Measurements from ENCODE around the gene XXYLT1. TPM values are rescaled to one million over a fixed set of nuclear protein-coding genes. Genes with fewer than 3 reads are reported as not detected.

XXYLT1 gene
- total and polyA plus RNA-seq, 9 of the 15 experiments (the other 6 are each of a cell fraction or from before 2014, with no cell fraction given), result 1.9 to 18.9 (median 15.0) TPM

- H2AFZ ChIP-seq (ENCODE audit: low read depth, low read length), result no peak overlapping the region
- FAIRE-seq (no peak), ATAC-seq (no peak), DNase-seq (ENCODE audit: extremely low read depth in 1 of 4, low spot score in 3 of 4) (no peak)
- H3K9me3 ChIP-seq (replicated peaks; ENCODE audit: control insufficient read depth, insufficient read depth, low read depth, low read length), result no peaks in the 10 kb centered on the region
- CTCF ChIA-PET (ENCODE audit: low intra/inter-chr PET ratio), result no interaction called here
- WGBS (ENCODE audit: insufficient coverage, low coverage, missing lambda C conversion rate), result 59% methylated on average over 8 of the region's 11 CpGs
- H3K4me3 ChIP-seq, result no peak overlapping the region
- POLR2A ChIA-PET, result interaction anchor here (0.7 kb wide), 3 partner anchors 619 to 924 kb away, joined by 3 read pairs; no protein-coding TSS in a partner anchor
- TF ChIP-seq, protein P1, sequence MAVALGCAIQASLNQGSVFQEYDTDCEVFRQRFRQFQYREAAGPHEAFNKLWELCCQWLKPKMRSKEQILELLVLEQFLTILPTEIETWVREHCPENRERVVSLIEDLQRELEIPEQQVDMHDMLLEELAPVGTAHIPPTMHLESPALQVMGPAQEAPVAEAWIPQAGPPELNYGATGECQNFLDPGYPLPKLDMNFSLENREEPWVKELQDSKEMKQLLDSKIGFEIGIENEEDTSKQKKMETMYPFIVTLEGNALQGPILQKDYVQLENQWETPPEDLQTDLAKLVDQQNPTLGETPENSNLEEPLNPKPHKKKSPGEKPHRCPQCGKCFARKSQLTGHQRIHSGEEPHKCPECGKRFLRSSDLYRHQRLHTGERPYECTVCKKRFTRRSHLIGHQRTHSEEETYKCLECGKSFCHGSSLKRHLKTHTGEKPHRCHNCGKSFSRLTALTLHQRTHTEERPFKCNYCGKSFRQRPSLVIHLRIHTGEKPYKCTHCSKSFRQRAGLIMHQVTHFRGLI (CRISPR knock-in tag; IDR thresholded peaks at IDR 0.05), result no peak
- TF ChIP-seq MEF2D (tag; conservative IDR thresholded peaks at IDR 0.05; ENCODE audit: low read depth) (no peak), ELF1 (tag; IDR thresholded peaks at IDR 0.05) (no peak), BRD9 (IDR thresholded peaks at IDR 0.05; ENCODE audit: low read depth, partially characterized antibody) (no peak), ZNF780A (CRISPR knock-in tag; IDR thresholded peaks at IDR 0.05) (no peak), BRD4 (IDR thresholded peaks at IDR 0.05) (no peak), ZBTB43 (CRISPR knock-in tag; IDR thresholded peaks at IDR 0.05) (no peak), FIP1L1 (IDR thresholded peaks at IDR 0.05; ENCODE audit: low read depth, low read length, poor library complexity, severe bottlenecking) (no peak), E2F8 (IDR thresholded peaks at IDR 0.05; ENCODE audit: low read depth, partially characterized antibody) (no peak)
- H3K27ac ChIP-seq (ENCODE audit: extremely low read depth, low read depth, low read length), result no peak overlapping the region
- no peaks in the 10 kb centered on the region for H3K27me3 ChIP-seq (ENCODE audit: control insufficient read depth in 2 of 2, insufficient read depth in 2 of 2, low read length in 2 of 2)
- no peak overlapping the region for H3K9ac ChIP-seq (ENCODE audit: insufficient read depth in 1 of 2, low read depth in 2 of 2, low read length in 2 of 2)
- peaks cover 41% of the 10 kb centered on the region for H3K79me2 ChIP-seq (ENCODE audit: control insufficient read depth, insufficient read depth, low read length)
- BruUV-seq (replicated peaks), result no TSS peak
- no peak overlapping the region for H3K4me2 ChIP-seq (ENCODE audit: insufficient read depth, low read length)
- H3K4me1 ChIP-seq (replicated peaks in 1 of 2; ENCODE audit: control insufficient read depth in 2 of 2, insufficient read depth in 2 of 2, low read length in 2 of 2), result peaks cover 14 to 31% of the 10 kb centered on the region in 2 experiments
- peaks cover 33% of the 10 kb centered on the region; the same call in 2 of the 3 replicates for H3K36me3 ChIP-seq (ENCODE audit: control insufficient read depth, insufficient read depth, low read length)
- in situ Hi-C loops (cut with MboI), result no loop called here
- H4K20me1 ChIP-seq (replicated peaks; ENCODE audit: control insufficient read depth, insufficient read depth, low read length), result no peaks in the 10 kb centered on the region
- intact Hi-C loops (cut with micrococcal nuclease), result loop anchor here (5.0 to 10.0 kb wide), 2 partner anchors 76 to 929 kb away; no protein-coding TSS in a partner anchor
- H3K9me1 ChIP-seq (ENCODE audit: control insufficient read depth, insufficient read depth, low read length), result no peaks in the 10 kb centered on the region
These were observed 7.6 kb downstream of the XXYLT1 start for GRCh38 chr3:195263193-195263924.

Data from K562 (cell line).